Measurements from ENCODE around the gene C12orf43. TPM values are rescaled to one million over a fixed set of nuclear protein-coding genes. Genes with fewer than 3 reads are reported as not detected.

C12orf43 gene
- total and polyA plus RNA-seq, 3 donors from 2014 or later, result 14.3 to 16.5 (median 15.9) TPM

- TF ChIP-seq CTCF (IDR thresholded peaks at IDR 0.05), result no peak
- TF ChIP-seq POLR2A (IDR thresholded peaks at IDR 0.05), result no peak
- H3K27me3 ChIP-seq, result no peaks in the 10 kb centered on the region
- H3K27ac ChIP-seq, result no peak overlapping the region
- H3K4me1 ChIP-seq, result no peaks in the 10 kb centered on the region
- H3K4me3 ChIP-seq, result no peak overlapping the region
- no peaks in the 10 kb centered on the region for H3K9me3 ChIP-seq
- DNase-seq, result no peak
- intact Hi-C loops (cut with DNase I; ENCODE audit: low total_unique reads), result no loop called here
- no peaks in the 10 kb centered on the region for H3K36me3 ChIP-seq (ENCODE audit: low read depth, missing control alignments)
- WGBS, 2 donors, result 80% methylated on average over 4 of the region's 4 CpGs
These were observed 26.8 kb upstream of the C12orf43 start for GRCh38 chr12:121043067-121043466.

GRCh38 chr12:121038861-121039668, 22.8 kb upstream of the C12orf43 start, which contains the start of gene OASL:
OASL (minus strand) TSS chr12:121039246; CDS start chr12:121038971, 275 bp downstream.
- intact Hi-C loops (cut with DNase I; ENCODE audit: low total_unique reads), result no loop called here

GRCh38 chr12:121036810-121037326, 20.6 kb upstream of the C12orf43 start:
- no peak for DNase-seq
- 85 to 87% methylated on average over 6 of the region's 6 CpGs for WGBS, 2 donors
- H3K4me1 ChIP-seq, result no peaks in the 10 kb centered on the region
- no peaks in the 10 kb centered on the region for H3K27me3 ChIP-seq
- intact Hi-C loops (cut with DNase I; ENCODE audit: low total_unique reads), result no loop called here
- H3K36me3 ChIP-seq (ENCODE audit: low read depth, missing control alignments), result no peaks in the 10 kb centered on the region
- H3K4me3 ChIP-seq, result no peak overlapping the region
- no peak overlapping the region for H3K27ac ChIP-seq
- TF ChIP-seq CTCF (IDR thresholded peaks at IDR 0.05) (no peak), POLR2A (IDR thresholded peaks at IDR 0.05) (no peak)
- H3K9me3 ChIP-seq, result no peaks in the 10 kb centered on the region

More at GRCh38 chr12:121038861-121039668, 22.8 kb upstream of the C12orf43 start, which contains the start of gene OASL:
- 38 to 47% methylated on average over 13 of the region's 13 CpGs for WGBS, 2 donors
- no peak for DNase-seq
- H3K4me1 ChIP-seq, result no peaks in the 10 kb centered on the region
- H3K27ac ChIP-seq, result no peak within 1 kb of the TSS
- no peak for TF ChIP-seq CTCF (IDR thresholded peaks at IDR 0.05)
- no peak for TF ChIP-seq POLR2A (IDR thresholded peaks at IDR 0.05)
- no peaks in the 10 kb centered on the region for H3K9me3 ChIP-seq
- no peaks in the 10 kb centered on the region for H3K27me3 ChIP-seq
- peak within 1 kb of the TSS in 1 of 2 donors; percentile 4 for H3K4me3 ChIP-seq
- H3K36me3 ChIP-seq (ENCODE audit: low read depth, missing control alignments), result no peaks in the 10 kb centered on the region

- Histone ChIP-seq H3K9me3 (no peaks in the 10 kb centered on the region), H3K36me3 (ENCODE audit: low read depth, missing control alignments) (no peaks in the 10 kb centered on the region), H3K27me3 (no peaks in the 10 kb centered on the region), H3K4me3 (no peak overlapping the region), H3K4me1 (no peaks in the 10 kb centered on the region), H3K27ac (no peak overlapping the region)
- no peak for DNase-seq
- no peak for TF ChIP-seq CTCF (IDR thresholded peaks at IDR 0.05)
- TF ChIP-seq POLR2A (IDR thresholded peaks at IDR 0.05), result no peak
- intact Hi-C loops (cut with DNase I; ENCODE audit: low total_unique reads), result no loop called here
- whole genome bisulfite sequencing, 2 donors, result 79 to 84% methylated on average over 9 of the region's 9 CpGs
These were observed 18.5 kb upstream of the C12orf43 start for GRCh38 chr12:121034616-121035305.
